GM19043 (cell line): ENCODE data around the gene SMIM35.
"Not testable (repeated sequence)": the region's sequence is repeated elsewhere in the genome, so short reads cannot be mapped to it uniquely, and the experiment has no call there.

Experiments
- ATAC-seq: cut with Tn5 transposase; IDR thresholded peaks from one replicate; pipeline ENCODE4 v1.9.1; 2021; ENCODE audit warnings: low read depth; ENCODE audit not compliant: unreplicated experiment

SMIM35 gene

DNA sequence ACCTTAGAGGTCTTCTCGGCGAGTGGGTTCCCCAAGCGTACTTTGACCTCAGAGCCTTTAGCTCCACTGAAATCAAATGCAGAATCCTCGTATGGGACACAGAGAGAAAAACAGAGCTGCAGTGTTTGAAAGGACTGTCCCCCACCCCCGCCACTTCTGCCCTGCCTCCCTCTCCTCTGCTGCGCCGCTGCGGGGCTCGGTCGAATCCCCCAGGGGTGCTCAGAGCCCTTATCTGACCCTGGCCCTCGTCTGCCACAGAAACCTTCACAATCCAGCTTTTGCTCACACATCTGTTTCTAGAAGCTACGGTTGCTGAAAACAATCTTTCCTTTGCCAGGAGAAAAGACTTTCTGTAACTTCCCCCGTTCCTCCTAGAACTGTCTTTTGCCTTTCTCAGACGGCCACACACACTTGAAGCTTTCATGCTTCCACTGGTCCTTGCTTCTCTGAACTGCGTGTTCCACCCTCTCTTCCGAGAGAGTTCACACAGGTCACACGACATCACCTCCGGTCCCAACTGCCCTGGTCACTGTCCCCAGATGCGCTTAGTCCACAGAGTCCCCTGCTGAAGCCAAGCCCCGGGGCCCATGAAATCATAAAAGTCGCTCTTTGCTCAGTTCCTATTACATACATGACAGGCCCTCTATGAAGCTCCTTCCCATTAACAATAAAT, 3.7 kb downstream of the SMIM35 start:
- no peak for ATAC-seq

DNA sequence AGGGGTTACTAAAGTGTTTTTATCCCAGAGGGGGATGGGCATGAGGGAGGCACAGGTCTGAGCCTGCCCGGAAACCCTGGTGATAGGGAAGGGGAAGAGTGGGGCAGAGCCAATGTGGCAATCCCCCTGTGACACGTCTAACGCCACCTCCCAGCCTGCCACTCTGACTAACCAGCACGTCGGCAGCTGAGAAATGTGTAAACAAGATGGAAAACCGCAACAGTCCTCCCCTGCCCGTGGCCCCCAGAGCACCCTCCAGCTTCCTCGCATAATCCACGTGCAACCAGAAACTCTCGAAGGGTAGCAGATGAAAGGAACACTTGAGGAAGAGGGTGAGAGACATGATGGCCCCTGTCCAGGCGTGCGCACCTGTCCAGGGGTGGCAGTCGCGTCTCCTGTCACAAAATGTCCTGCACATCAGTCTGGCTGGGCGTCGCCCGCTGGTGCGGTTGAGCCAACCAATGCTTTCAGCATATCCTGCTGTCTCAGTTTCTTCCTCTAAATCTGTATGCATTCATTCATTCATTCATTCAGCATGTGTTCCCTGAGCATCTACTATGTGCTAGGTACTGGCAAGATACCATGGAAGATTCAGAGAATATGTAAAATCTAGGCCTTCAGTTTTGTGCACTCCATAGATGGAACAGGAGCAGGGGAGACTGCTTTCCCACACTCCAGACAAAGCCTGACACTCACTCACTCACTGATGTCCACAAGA, 5.4 kb downstream of the SMIM35 start:
- no peak for ATAC-seq

DNA sequence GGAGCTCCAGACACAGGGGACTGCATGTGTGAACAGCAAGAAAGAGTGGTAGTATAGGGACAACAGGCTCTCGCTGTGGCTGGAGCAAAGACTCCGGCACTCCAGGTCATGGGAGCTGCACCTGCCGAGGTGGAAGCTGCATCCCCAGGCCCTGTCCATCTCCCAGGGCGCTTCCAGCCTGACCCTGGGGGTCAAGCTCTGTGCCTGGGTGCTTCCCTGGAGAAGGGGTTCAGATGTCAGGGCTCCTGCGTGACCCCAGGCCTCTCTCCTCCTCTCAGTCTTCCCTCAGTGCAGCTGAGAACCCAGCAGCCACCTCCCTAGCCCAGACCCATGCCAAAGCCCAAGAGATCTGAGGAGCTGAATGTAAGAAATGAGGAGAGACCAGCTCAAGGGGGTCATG, 6.5 kb downstream of the SMIM35 start:
- ATAC-seq = no peak

DNA sequence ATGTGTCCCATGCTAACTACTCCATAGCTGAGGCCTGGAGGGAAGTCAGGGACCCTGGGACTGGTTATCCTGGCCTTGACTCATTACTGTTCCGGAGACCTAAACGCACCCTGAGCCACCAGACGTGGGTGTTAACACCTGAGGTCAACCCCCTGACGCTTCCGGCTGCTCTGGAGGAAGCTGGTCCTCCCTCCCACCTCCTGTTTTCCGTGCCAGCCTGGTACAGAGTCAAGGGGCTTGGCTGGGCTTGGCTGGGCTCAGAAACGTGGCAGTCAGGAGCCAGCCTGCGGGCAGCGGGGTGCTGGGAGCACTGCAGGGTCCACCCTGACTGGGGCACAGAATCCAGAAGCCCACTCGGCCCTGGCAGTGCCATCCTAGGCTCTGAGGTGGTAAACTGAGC, 7.3 kb downstream of the SMIM35 start:
- no peak for ATAC-seq

DNA sequence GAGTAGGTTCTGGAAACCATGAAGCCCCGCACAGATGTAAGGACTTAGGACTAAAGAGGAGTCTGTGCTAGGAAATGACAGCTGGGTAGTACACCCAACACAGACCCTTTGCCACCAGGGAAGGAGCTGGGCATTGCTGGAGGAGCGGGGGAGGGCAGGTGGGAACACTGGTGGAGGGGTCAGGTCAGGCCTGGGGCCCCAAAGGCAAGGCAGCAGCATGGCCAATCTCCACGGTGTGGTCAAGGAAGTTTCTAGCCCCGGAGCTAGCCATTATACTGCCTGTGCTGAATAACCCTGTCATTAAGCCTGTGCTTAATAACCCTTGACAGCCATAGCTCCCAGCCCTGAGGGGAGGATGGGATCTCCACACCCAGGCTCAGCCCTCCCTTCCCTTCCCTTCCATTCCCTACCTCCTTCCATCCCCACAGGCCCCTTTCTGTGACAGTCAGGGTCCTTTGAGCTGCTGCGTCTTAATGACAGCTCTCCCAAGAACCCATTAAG, 7.8 kb downstream of the SMIM35 start:
- no peak for ATAC-seq

DNA sequence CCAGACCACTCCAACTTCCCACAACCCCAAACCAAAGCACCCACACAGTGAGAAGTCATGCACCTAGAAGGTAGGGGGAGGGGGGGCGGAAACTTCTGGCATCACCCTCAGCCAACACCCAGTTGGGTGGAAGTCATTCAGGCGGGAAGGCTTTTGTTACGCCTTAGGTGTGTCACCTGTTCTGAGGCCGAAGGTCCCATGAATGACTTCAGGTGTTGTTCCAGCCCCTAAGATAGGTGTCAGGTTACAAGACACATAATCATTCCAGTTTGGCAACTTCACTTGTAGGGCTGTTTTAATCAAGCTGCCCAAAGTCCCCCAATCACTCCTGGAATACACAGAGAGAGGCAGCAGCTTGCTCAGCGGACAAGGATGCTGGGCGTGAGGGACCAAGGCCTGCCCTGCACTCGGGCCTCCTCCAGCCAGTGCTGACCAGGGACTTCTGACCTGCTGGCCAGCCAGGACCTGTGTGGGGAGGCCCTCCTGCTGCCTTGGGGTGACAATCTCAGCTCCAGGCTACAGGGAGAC, 9.9 kb downstream of the SMIM35 start, which contains the start of gene TMPRSS4:
TSS of gene TMPRSS4 (plus strand) at position 325 of the 528 bp plus-strand sequence. CDS start 225 bp downstream, outside the sequence.
- no peak for ATAC-seq

DNA sequence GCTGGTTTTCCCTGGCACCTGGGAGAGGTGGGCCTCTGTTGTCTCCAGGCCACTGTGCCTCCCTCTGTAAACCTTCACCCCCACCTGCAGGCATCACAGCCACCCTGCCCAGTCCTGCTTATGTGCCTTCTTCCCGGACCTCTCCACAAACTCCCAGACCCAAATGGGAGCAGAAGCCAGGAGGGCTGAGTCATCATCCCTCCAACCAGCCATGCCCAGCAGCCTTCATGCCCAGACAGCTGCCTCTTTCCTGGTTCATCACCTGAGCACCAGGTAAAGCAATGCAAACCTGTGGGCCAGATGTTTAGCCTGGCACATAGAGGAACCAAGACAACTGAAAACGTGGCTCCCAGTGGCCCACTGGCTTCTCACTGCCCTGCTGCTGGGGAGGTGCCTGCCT, 12.0 kb downstream of the SMIM35 start:
- ATAC-seq = no peak

DNA sequence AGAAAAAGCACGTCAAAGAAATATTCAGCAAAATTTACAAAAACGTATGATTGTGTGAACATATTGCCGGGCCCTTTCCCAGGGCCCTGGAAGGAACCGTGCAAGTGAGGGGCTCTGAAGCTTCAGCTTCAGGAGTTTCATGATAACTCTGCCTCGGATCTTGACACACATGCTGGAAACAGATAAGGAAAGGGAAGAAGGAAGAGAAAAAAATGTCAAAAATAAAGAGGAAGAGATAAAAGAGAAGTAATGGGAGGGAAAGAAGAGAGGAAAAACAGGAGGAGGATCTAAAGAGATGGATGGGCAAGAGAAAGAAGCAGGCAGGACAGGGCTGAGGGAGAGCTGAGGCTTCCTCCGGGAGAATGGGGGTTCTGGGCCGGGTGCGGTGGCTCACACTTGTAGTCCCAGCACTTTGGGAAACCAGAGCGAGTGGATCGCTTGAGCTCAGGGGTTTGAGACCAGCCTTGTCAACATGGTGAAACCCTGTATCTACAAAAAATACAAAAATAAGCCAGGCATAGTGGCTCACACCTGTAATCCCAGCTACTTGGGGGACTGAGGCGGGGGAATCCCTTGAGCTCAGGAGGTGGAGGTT, 12.6 kb downstream of the SMIM35 start:
- no peak for ATAC-seq

DNA sequence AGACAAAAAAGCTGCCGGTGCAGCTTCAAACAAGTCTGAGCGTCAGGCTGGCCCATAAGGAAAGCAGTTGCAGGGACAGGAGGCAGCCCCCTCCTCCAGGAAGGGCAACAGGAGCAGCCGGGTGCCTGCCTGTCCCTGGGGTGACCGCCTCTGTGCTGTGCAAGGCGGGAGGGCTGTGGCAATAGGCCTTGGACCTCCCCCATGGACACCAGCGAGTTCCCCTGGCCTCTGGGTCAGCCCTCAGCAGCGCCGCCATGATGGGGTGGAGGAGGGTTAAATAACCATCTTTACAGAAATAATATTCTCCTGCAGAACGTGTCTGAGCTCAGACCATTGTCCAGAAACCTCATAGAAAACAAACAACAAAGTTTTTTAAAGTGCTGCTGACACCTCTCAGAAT, 13.2 kb downstream of the SMIM35 start:
- no peak for ATAC-seq

DNA sequence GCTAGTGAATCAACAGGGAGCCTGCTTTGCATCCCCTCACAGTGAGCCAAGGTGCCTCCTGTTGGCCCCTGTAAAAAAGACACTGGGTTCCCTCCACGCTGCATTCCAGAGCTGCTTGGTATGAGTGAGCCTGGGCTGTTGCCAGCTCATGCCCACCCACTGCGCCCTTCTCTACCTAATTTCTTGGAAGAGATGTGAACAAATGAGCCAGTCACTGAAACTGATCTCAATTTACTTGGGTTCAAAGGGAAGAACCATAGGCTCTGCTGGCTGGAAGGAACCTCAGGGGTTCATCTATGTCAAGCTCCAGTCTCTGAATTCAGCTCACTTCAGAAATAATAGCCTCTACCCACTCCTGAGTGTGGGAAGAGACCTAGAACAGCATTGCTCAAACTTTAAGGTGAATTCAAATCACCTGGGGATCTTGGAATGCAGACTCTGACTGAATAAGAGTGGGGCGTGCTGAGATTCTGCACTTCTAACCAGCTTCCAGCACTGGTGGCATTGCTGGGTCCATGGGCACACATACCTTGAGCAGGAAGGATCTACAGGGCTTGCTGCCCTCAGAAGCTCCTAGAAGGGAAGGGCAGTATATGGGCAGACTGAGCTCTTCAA, 15.2 kb downstream of the SMIM35 start:
- no peak for ATAC-seq

DNA sequence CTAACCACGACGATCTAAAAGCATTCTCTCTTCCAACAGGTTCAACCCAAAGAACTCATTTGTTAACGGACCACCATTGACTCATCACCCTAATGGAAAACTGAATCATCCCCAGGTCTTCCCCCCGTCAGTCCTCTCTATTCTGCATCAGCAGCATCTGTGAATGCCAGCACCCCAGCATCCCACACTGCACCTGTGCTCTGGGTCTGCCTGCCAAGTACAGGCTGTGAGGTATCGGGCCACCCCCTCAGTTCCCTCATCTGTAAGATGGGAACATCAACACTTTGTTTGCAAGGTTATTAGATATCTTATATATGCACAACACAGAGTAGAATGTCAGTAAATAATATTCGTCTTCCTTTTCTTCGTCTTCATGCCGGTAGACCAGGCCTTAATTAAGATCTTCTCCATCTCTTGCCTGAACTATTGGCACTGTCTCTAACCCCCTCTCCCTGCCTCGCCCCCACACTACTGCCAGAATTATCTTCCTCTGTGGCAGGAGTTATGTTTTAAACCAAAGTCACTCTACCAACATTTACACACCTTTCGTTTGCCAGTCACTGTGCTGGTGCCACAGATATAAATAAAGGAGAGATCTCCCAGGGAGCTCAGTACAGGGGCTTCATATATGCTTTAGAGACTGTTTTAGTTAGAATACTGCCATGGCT, 17.7 kb downstream of the SMIM35 start:
- no peak for ATAC-seq

DNA sequence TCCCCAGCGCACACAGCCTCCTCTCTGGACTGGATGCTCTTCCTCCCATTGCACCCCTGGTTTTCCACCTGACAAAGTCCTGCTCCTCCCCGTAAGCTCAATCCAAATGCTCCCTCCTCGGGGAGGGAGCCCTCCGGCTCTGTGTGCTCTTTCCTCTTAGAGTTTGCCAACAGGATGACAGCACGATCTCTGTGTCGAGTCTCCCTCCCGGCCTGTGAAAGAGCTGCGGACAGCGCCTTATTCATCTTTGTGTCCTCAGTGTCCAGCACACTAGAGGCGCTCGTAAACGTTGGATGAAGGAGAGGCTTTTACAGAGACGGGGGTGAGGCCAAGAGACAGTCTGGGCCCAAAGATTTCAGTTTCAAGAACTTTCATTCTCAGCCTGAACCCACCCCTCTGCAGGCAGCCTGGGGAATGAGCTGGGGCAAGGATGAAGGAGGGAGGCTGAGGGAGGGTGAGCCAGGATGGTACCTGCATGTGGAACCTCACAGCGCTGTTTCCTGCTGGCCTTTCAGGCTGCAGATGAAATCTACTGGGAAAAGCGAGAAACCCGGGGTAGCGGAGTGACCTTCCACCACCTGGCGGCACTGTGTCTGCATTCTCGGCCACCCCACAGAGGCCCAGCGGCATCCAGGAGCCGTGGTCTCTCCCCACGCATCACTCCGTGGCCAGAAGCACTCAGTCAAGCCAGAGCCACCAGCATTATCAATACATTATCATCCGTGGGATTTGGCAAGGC, 18.4 kb downstream of the SMIM35 start:
- ATAC-seq = no peak

DNA sequence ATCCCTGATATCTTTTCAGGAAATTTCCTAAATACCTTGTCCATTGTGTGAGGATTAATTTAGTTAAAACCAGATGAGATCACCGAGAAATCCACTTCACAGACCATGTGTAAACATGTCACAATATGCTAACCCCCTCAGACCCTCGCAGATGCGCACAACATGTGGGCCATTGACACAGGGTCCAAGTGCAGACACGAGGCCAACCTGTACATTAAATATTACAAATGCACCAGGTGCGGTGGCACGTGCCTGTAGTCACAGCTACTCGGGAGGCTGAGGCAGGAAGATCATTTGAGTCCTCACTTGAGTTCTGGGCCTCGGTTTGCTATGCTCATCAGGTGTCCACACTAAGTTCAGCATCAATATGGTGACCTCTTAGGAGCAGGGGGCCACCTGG, 19.8 kb downstream of the SMIM35 start:
- ATAC-seq = no peak

DNA sequence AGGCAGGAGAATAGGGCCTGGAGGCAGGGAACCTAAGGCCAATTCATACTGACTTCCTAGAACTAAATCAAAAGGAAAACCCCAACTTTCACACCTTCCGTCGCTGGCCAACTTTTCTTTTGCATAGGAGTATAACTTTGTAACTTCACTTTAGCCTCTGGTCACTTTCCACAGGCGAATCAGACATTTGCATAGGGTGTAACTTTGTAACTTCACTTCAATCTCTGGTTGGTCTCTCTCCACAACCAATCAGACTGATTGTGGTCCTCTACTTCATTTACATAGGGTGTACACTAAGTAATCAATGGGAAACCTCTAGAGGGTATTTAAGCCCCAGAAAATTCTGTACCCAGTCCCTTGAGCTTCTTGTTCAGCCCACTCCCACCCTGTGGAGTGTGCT, 21.4 kb downstream of the SMIM35 start:
- no peak for ATAC-seq

DNA sequence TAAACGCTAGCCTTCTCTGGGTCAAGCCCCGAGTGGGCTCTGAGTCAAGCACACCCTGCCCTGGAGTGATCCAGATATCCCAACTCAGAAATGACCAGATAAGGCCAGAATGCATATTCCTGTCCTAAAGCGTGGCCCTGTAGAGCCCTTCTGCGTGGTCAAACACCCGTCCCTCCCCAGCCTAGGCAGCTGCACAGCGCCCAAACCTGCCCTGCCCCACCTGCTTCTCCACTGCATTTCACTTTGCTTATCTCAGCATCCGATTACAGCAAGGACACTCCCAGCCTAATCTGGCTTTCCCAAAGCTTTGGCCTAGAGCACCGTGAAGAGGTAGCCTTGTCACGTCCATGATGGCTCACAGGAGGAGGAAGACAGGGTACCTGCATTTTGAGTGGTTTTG, 21.8 kb downstream of the SMIM35 start:
- ATAC-seq = no peak

DNA sequence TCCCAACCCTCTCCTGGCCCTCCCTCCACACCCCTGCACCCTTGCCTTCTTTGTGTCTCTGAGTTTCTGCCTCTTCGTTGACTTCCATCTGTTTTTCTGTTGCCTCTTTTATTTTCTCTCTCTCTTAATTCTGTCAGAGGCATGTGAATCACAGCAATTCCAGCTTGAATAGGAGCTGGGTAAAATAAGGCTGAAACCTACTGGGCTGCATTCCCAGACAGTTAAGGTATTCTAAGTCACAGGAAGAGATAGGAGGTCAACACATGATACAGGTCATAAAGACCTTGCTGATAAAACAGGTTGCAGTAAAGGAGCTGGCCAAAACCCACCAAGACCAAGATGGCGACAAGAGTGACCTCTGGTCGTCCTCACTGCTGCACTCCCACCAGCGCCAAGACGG, 24.1 kb downstream of the SMIM35 start:
- not testable (repeated sequence) for ATAC-seq

DNA sequence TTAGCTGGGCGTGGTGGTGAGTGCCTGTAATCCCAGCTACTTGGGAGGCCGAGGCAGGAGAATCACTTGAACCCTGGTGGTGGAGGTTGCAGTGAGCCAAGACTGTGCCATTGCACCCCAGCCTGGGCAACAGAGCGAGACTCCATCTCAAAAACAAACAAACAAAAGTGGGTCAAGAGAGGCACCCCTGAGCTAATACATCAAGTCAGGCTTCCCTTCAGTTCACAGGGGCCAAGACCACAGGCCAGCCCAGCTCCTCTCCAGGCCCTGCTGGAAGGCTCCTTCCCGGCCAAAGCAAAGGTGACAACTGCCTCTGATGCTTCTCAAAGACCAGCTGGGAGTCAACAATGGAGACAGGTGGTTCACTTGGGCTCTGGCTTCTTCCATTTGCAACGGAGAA, 24.6 kb downstream of the SMIM35 start:
- ATAC-seq = not testable (repeated sequence)

DNA sequence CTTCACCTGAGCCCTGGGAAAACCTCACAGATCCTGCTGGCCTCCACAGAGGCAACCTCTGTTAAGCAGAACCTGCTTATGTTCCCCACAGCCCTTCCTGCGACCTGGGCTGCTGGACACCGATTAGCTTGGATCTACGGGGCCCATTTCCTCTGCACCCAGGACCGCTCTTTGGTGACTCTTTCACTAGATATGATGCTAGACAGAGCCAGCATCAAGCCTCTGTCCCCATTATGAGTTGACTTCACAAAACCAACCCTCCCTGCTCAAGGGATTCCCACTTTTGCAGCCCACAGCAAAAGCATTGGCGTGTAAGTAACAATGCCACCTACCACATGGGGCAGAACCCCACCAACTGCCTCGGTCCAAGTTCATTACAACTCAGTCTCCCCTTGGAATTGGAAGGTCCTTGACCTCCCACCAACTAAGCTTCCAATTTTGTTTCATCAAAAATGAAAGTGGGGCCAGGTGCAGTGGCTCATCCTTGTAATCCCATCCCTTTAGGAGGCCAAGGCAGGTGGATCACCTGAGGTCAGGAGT, 25.1 kb downstream of the SMIM35 start:
- no peak for ATAC-seq

DNA sequence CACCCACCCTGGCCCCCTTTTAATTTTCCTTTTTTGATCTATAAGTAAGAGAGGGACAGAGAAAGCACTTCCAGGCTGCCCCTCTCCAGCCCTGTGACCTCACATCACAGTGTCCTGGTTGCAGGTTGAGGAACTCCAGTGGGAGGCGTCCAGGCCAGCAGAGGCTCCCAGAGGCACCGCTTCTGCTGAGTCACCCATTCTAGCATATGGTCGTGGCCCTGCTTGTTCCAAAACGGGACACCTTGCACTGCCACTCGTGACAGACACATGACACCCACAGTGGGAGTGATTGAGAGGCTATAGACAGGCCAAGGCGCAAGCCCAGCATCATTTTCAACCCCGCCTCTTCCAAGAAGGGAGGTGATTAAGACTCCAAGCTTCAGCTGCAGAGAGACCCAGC, 25.9 kb downstream of the SMIM35 start:
- no peak for ATAC-seq
